ENCODE data around the gene DNAL4.

DNA sequence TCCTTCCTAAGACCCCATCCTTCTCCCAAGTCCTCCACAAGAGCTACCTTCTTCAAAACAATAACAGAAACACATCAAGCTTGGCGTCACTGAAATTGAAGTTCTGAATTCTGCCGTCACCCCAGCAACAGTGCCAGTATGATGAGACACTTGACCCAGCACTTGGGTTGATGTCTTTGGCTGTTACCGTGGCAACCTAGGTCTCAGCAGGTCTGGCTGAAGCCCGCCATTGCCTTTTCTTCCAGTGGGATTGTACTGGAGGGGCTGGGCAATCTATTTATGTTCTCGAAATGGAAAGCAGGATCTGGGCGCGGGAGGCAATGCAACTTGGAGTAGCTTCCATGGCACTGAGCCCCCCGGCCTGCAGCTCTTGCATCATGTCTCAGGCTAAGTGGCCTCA, 26.1 kb upstream of the DNAL4 start:
- TF ChIP-seq MYC (IDR thresholded peaks at IDR 0.05; ENCODE audit: borderline replicate concordance, low read length) (no peak), JUN (IDR thresholded peaks at IDR 0.05) (no peak), RNF2 (IDR thresholded peaks at IDR 0.05; ENCODE audit: borderline replicate concordance, low read depth) (no peak), CBX8 (IDR thresholded peaks at IDR 0.05) (no peak), CHD2 (IDR thresholded peaks at IDR 0.05; ENCODE audit: low read length, partially characterized antibody) (no peak)
- TF ChIP-seq, protein P1, sequence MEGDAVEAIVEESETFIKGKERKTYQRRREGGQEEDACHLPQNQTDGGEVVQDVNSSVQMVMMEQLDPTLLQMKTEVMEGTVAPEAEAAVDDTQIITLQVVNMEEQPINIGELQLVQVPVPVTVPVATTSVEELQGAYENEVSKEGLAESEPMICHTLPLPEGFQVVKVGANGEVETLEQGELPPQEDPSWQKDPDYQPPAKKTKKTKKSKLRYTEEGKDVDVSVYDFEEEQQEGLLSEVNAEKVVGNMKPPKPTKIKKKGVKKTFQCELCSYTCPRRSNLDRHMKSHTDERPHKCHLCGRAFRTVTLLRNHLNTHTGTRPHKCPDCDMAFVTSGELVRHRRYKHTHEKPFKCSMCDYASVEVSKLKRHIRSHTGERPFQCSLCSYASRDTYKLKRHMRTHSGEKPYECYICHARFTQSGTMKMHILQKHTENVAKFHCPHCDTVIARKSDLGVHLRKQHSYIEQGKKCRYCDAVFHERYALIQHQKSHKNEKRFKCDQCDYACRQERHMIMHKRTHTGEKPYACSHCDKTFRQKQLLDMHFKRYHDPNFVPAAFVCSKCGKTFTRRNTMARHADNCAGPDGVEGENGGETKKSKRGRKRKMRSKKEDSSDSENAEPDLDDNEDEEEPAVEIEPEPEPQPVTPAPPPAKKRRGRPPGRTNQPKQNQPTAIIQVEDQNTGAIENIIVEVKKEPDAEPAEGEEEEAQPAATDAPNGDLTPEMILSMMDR (IDR thresholded peaks at IDR 0.05), result no peak
- TF ChIP-seq, protein P2, sequence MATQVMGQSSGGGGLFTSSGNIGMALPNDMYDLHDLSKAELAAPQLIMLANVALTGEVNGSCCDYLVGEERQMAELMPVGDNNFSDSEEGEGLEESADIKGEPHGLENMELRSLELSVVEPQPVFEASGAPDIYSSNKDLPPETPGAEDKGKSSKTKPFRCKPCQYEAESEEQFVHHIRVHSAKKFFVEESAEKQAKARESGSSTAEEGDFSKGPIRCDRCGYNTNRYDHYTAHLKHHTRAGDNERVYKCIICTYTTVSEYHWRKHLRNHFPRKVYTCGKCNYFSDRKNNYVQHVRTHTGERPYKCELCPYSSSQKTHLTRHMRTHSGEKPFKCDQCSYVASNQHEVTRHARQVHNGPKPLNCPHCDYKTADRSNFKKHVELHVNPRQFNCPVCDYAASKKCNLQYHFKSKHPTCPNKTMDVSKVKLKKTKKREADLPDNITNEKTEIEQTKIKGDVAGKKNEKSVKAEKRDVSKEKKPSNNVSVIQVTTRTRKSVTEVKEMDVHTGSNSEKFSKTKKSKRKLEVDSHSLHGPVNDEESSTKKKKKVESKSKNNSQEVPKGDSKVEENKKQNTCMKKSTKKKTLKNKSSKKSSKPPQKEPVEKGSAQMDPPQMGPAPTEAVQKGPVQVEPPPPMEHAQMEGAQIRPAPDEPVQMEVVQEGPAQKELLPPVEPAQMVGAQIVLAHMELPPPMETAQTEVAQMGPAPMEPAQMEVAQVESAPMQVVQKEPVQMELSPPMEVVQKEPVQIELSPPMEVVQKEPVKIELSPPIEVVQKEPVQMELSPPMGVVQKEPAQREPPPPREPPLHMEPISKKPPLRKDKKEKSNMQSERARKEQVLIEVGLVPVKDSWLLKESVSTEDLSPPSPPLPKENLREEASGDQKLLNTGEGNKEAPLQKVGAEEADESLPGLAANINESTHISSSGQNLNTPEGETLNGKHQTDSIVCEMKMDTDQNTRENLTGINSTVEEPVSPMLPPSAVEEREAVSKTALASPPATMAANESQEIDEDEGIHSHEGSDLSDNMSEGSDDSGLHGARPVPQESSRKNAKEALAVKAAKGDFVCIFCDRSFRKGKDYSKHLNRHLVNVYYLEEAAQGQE (IDR thresholded peaks at IDR 0.05), result no peak
